Measurements from ENCODE around the gene GFI1B. TPM values are rescaled to one million over a fixed set of nuclear protein-coding genes. Genes with fewer than 3 reads are reported as not detected.

The GFI1B gene
- total RNA-seq, 2 donors from 2014 or later, result not detected

- intact Hi-C loops (cut with DNase I), result no loop called here
- no peak for TF ChIP-seq POLR2A (IDR thresholded peaks at IDR 0.05)
- no peak for TF ChIP-seq CTCF (IDR thresholded peaks at IDR 0.05)
- no peaks in the 10 kb centered on the region for H3K36me3 ChIP-seq (replicated peaks in 1 of 2; ENCODE audit: insufficient read depth in 1 of 2, low read depth in 2 of 2)
- H3K4me1 ChIP-seq, result no peaks in the 10 kb centered on the region
- WGBS, 2 donors, result 76 to 84% methylated on average over 14 of the region's 14 CpGs
- no peak overlapping the region for H3K27ac ChIP-seq
- no peak for DNase-seq
- no peak for ATAC-seq
- no peaks in the 10 kb centered on the region for H3K9me3 ChIP-seq
- H3K4me3 ChIP-seq, result no peak overlapping the region
- no peaks in the 10 kb centered on the region for H3K27me3 ChIP-seq
Measured at GRCh38 chr9:133004999-133005760, 26.7 kb downstream of the GFI1B start.

- H3K27ac ChIP-seq, result no peak overlapping the region
- WGBS, 2 donors, result 48 to 56% methylated on average over 3 of the region's 3 CpGs
- no peaks in the 10 kb centered on the region for H3K27me3 ChIP-seq
- no peaks in the 10 kb centered on the region for H3K4me1 ChIP-seq
- H3K36me3 ChIP-seq (replicated peaks in 1 of 2; ENCODE audit: insufficient read depth in 1 of 2, low read depth in 2 of 2), result no peaks in the 10 kb centered on the region
- no peak for ATAC-seq
- intact Hi-C loops (cut with DNase I), result no loop called here
- DNase-seq, result no peak
- H3K4me3 ChIP-seq, result no peak overlapping the region
- no peak for TF ChIP-seq CTCF (IDR thresholded peaks at IDR 0.05)
- no peaks in the 10 kb centered on the region for H3K9me3 ChIP-seq
Measured at GRCh38 chr9:133005957-133006356, 27.5 kb downstream of the GFI1B start.

- TF ChIP-seq POLR2A (IDR thresholded peaks at IDR 0.05) (no peak), CTCF (IDR thresholded peaks at IDR 0.05) (no peak)
- H3K36me3 ChIP-seq (replicated peaks in 1 of 2; ENCODE audit: insufficient read depth in 1 of 2, low read depth in 2 of 2), result no peaks in the 10 kb centered on the region
- intact Hi-C loops (cut with DNase I), result no loop called here
- H3K27me3 ChIP-seq, result no peaks in the 10 kb centered on the region
- no peak overlapping the region for H3K27ac ChIP-seq
- H3K4me1 ChIP-seq, result no peaks in the 10 kb centered on the region
- no peaks in the 10 kb centered on the region for H3K9me3 ChIP-seq
- DNase-seq (no peak), ATAC-seq (no peak)
- WGBS, 2 donors, result 70 to 74% methylated on average over 5 of the region's 5 CpGs
- H3K4me3 ChIP-seq, result no peak overlapping the region
Measured at GRCh38 chr9:133006731-133007352, 28.3 kb downstream of the GFI1B start.

- DNase-seq (no peak), ATAC-seq (no peak)
- no peak overlapping the region for H3K27ac ChIP-seq
- no peaks in the 10 kb centered on the region for H3K27me3 ChIP-seq
- H3K4me1 ChIP-seq, result no peaks in the 10 kb centered on the region
- H3K9me3 ChIP-seq, result no peaks in the 10 kb centered on the region
- 60 to 70% methylated on average over 6 to 7 of the region's 7 CpGs for WGBS, 2 donors
- no peaks in the 10 kb centered on the region for H3K36me3 ChIP-seq (replicated peaks in 1 of 2; ENCODE audit: insufficient read depth in 1 of 2, low read depth in 2 of 2)
- intact Hi-C loops (cut with DNase I), result no loop called here
- TF ChIP-seq CTCF (IDR thresholded peaks at IDR 0.05) (no peak), POLR2A (IDR thresholded peaks at IDR 0.05) (no peak)
- no peak overlapping the region for H3K4me3 ChIP-seq
Measured at GRCh38 chr9:133008406-133008805, 29.9 kb downstream of the GFI1B start.

- ATAC-seq, result no peak
- no peak overlapping the region for H3K27ac ChIP-seq
- no peak for DNase-seq
- intact Hi-C loops (cut with DNase I), result no loop called here
- H3K4me3 ChIP-seq, result no peak overlapping the region
- no peaks in the 10 kb centered on the region for H3K4me1 ChIP-seq
- 58 to 65% methylated on average over 2 of the region's 2 CpGs for WGBS, 2 donors
- no peaks in the 10 kb centered on the region for H3K36me3 ChIP-seq (replicated peaks in 1 of 2; ENCODE audit: insufficient read depth in 1 of 2, low read depth in 2 of 2)
- TF ChIP-seq POLR2A (IDR thresholded peaks at IDR 0.05), result no peak
- no peak for TF ChIP-seq CTCF (IDR thresholded peaks at IDR 0.05)
- no peaks in the 10 kb centered on the region for H3K27me3 ChIP-seq
- no peaks in the 10 kb centered on the region for H3K9me3 ChIP-seq
Measured at GRCh38 chr9:133008824-133009223, 30.3 kb downstream of the GFI1B start.
